Epithelial cell of prostate (primary cell): Measurements from ENCODE around the gene LPO.

Experiments used
- DNase-seq: peaks from one replicate; pipeline ENCODE4 v3.0.0-alpha.2; 2011; ENCODE audit warnings: low read depth, low spot score
- H3K27ac ChIP-seq: fragments of 450-650 bp; 2 replicates; pipeline ENCODE4 v1.5.1; 2017; ENCODE audit warnings: mild to moderate bottlenecking

LPO gene

GRCh38 chr17:58275417-58275816 is 37.0 kb downstream of the LPO start:
- DNase-seq: no peak

GRCh38 chr17:58276423-58276822 is 38.0 kb downstream of the LPO start:
- no peak overlapping the region for H3K27ac ChIP-seq
- no peak for DNase-seq

More at GRCh38 chr17:58275417-58275816, 37.0 kb downstream of the LPO start:
- no peak overlapping the region for H3K27ac ChIP-seq

- no peak overlapping the region for H3K27ac ChIP-seq
- DNase-seq: no peak
Observed at GRCh38 chr17:58277107-58277801, 38.9 kb downstream of the LPO start.

- no peak overlapping the region for H3K27ac ChIP-seq
- DNase-seq: no peak
Observed at GRCh38 chr17:58277802-58278595, 39.6 kb downstream of the LPO start.

- no peak for DNase-seq
- H3K27ac ChIP-seq: no peak overlapping the region
Observed at GRCh38 chr17:58278661-58279015, 40.3 kb downstream of the LPO start.

- DNase-seq: no peak
- H3K27ac ChIP-seq: no peak overlapping the region
Observed at GRCh38 chr17:58279016-58279711, 40.8 kb downstream of the LPO start.

- DNase-seq: no peak
- no peak overlapping the region for H3K27ac ChIP-seq
Observed at GRCh38 chr17:58279736-58280479, 41.5 kb downstream of the LPO start.

- H3K27ac ChIP-seq: no peak within 1 kb of the TSS
- DNase-seq: no peak
Observed at GRCh38 chr17:58280480-58281217, 42.3 kb downstream of the LPO start, which contains the start of gene MPO. MPO (minus strand) TSS chr17:58280935; CDS start chr17:58280758, 177 bp downstream.

- no peak for DNase-seq
- H3K27ac ChIP-seq: no peak overlapping the region
Observed at GRCh38 chr17:58281511-58282011, 43.2 kb downstream of the LPO start.

- no peak overlapping the region for H3K27ac ChIP-seq
- no peak for DNase-seq
Observed at GRCh38 chr17:58282442-58282841, 44.1 kb downstream of the LPO start.

- no peak overlapping the region for H3K27ac ChIP-seq
- DNase-seq: no peak
Observed at GRCh38 chr17:58283674-58284612, 45.6 kb downstream of the LPO start.

GRCh38 chr17:58284613-58285421 is 46.4 kb downstream of the LPO start:
- no peak for DNase-seq
- no peak overlapping the region for H3K27ac ChIP-seq

- no peak for DNase-seq
- no peak overlapping the region for H3K27ac ChIP-seq
Observed at GRCh38 chr17:58285422-58285810, 47.0 kb downstream of the LPO start.

- no peak overlapping the region for H3K27ac ChIP-seq
Observed at GRCh38 chr17:58289869-58290268, 51.5 kb downstream of the LPO start.

GRCh38 chr17:58291246-58291645 is 52.9 kb downstream of the LPO start:
- no peak for DNase-seq

More at GRCh38 chr17:58289869-58290268, 51.5 kb downstream of the LPO start:
- DNase-seq: no peak

GRCh38 chr17:58294034-58294433 is 55.6 kb downstream of the LPO start:
- no peak for DNase-seq
- no peak overlapping the region for H3K27ac ChIP-seq

More at GRCh38 chr17:58291246-58291645, 52.9 kb downstream of the LPO start:
- no peak overlapping the region for H3K27ac ChIP-seq

GRCh38 chr17:58300336-58300735 is 62.0 kb downstream of the LPO start:
- H3K27ac ChIP-seq: no peak overlapping the region
- DNase-seq: no peak
